ENCODE results near the gene MXD1.

- no peak for TF ChIP-seq POLR2A (IDR thresholded peaks at IDR 0.05)
- TF ChIP-seq, protein P1, sequence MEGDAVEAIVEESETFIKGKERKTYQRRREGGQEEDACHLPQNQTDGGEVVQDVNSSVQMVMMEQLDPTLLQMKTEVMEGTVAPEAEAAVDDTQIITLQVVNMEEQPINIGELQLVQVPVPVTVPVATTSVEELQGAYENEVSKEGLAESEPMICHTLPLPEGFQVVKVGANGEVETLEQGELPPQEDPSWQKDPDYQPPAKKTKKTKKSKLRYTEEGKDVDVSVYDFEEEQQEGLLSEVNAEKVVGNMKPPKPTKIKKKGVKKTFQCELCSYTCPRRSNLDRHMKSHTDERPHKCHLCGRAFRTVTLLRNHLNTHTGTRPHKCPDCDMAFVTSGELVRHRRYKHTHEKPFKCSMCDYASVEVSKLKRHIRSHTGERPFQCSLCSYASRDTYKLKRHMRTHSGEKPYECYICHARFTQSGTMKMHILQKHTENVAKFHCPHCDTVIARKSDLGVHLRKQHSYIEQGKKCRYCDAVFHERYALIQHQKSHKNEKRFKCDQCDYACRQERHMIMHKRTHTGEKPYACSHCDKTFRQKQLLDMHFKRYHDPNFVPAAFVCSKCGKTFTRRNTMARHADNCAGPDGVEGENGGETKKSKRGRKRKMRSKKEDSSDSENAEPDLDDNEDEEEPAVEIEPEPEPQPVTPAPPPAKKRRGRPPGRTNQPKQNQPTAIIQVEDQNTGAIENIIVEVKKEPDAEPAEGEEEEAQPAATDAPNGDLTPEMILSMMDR (IDR thresholded peaks at IDR 0.05): no peak
These were observed 70.3 kb downstream of the MXD1 start for GRCh38 chr2:69985216-69985615.
